ENCODE results near the gene PCDH10. TPM values are rescaled to one million over a fixed set of nuclear protein-coding genes. Genes with fewer than 3 reads are reported as not detected.

The PCDH10 gene
- total and polyA plus RNA-seq, 2 donors (not counting 3 experiments of a cell fraction or from before 2014, with no cell fraction given): 56.5 to 91.0 TPM

- no peaks in the 10 kb centered on the region for H3K4me1 ChIP-seq (ENCODE audit: control insufficient read depth, extremely low read depth, insufficient read depth, low read length)
- CTCF ChIA-PET: no interaction called here
- no peaks in the 10 kb centered on the region for H4K20me1 ChIP-seq (replicated peaks; ENCODE audit: control insufficient read depth, extremely low read depth, insufficient read depth, low read length)
- no TSS peak for BruUV-seq (replicated peaks)
- no peaks in the 10 kb centered on the region for H3K27me3 ChIP-seq (ENCODE audit: control insufficient read depth in 2 of 2, insufficient read depth in 2 of 2, low read length in 2 of 2)
- H3K36me3 ChIP-seq (ENCODE audit: control insufficient read depth in 2 of 2, extremely low read depth in 1 of 2, insufficient read depth in 2 of 2, low read length in 2 of 2): peaks cover 2% of the 10 kb centered on the region in 2 experiments
- DNase-seq (ENCODE audit: low read depth, low spot score) (no peak), FAIRE-seq (no peak)
- H3K9me1 ChIP-seq (replicated peaks; ENCODE audit: control insufficient read depth, extremely low read depth, insufficient read depth, low read length): no peaks in the 10 kb centered on the region
- no peak overlapping the region for H3K4me2 ChIP-seq (ENCODE audit: insufficient read depth, low read length)
- intact Hi-C loops (cut with micrococcal nuclease) (no loop called here), dilution Hi-C loops (cut with MboI; ENCODE audit: extremely low pct_ligation_motif_present, low sequenced_read_pairs) (no loop called here)
- TF ChIP-seq MAX (IDR thresholded peaks at IDR 0.05; ENCODE audit: insufficient read depth, insufficient read length) (no peak), JUN (IDR thresholded peaks at IDR 0.05; ENCODE audit: borderline replicate concordance, insufficient read depth, insufficient read length, low read depth) (no peak), EZH2 (IDR thresholded peaks at IDR 0.05; ENCODE audit: borderline replicate concordance, low read depth, low read length, severe bottlenecking) (no peak), POLR2AphosphoS5 (IDR thresholded peaks at IDR 0.05; ENCODE audit: insufficient read depth, low read depth, low read length) (no peak), CTCF (IDR thresholded peaks at IDR 0.05; ENCODE audit: extremely low read depth in 1 of 2, insufficient read depth in 1 of 2, low read depth in 1 of 2, low read length in 2 of 2) (no peak), POLR2A (IDR thresholded peaks at IDR 0.05; ENCODE audit: low read depth, low read length) (no peak), FOS (IDR thresholded peaks at IDR 0.05; ENCODE audit: borderline replicate concordance, insufficient read depth, low read length) (no peak), MYC (IDR thresholded peaks at IDR 0.05; ENCODE audit: low read depth, low read length) (no peak), GATA2 (IDR thresholded peaks at IDR 0.05; ENCODE audit: insufficient read depth, insufficient read length, low read depth, low read length) (no peak)
- H3K27ac ChIP-seq (ENCODE audit: insufficient read depth, low read depth, low read length): no peak overlapping the region
- no peak overlapping the region for H3K9ac ChIP-seq (replicated peaks; ENCODE audit: extremely low read depth, insufficient read depth, low read length)
- peaks cover 1% of the 10 kb centered on the region for H3K79me2 ChIP-seq (ENCODE audit: control insufficient read depth, insufficient read depth, low read length)
- POLR2A ChIA-PET: no interaction called here
- H3K9me3 ChIP-seq (replicated peaks; ENCODE audit: control insufficient read depth, insufficient read depth, low read length): no peaks in the 10 kb centered on the region
- no peak overlapping the region for H2AFZ ChIP-seq (ENCODE audit: low read depth, low read length)
- no peak overlapping the region for H3K4me3 ChIP-seq (replicated peaks in 1 of 3; ENCODE audit: insufficient read depth in 1 of 3, low read depth in 1 of 3, low read length in 3 of 3)
Observed at GRCh38 chr4:133188433-133189146, 39.5 kb downstream of the PCDH10 start.

Measured in endothelial cell of umbilical vein (primary cell).